Mesenchymal stem cell (in vitro differentiated cells and primary cell): ENCODE measurements around the gene ST8SIA6.

ENCODE experiments used
- DNase-seq: peaks from one replicate; pipeline ENCODE4 v3.0.0-alpha.2; 2013
- H2AFZ ChIP-seq: one replicate; pipeline ENCODE4 v1.6.1; 2013; ENCODE audit warnings: low read depth, mild to moderate bottlenecking, control low read depth, inconsistent platforms, low read length, moderate library complexity
- H2AK5ac ChIP-seq: 2 replicates; pipeline ENCODE4 v1.6.1; 2013; ENCODE audit warnings: low read length, moderate library complexity, mild to moderate bottlenecking, inconsistent platforms; ENCODE audit not compliant: severe bottlenecking
- H2BK120ac ChIP-seq: one replicate; pipeline ENCODE4 v1.6.1; 2013; ENCODE audit warnings: low read depth, mild to moderate bottlenecking, inconsistent platforms, low read length, moderate library complexity
- H2BK12ac ChIP-seq, 2 experiments: one replicate each; pipeline ENCODE4 v1.6.1; 2013; ENCODE audit warnings: inconsistent platforms in 2 of 2, low read length in 2 of 2, mild to moderate bottlenecking in 2 of 2, moderate library complexity in 2 of 2, control low read depth in 1 of 2
- H2BK15ac ChIP-seq: one replicate; pipeline ENCODE4 v1.6.1; 2013; ENCODE audit warnings: mild to moderate bottlenecking, low read depth, inconsistent platforms; ENCODE audit not compliant: poor library complexity, severe bottlenecking
- H2BK5ac ChIP-seq: 2 replicates; pipeline ENCODE4 v1.6.1; 2013; ENCODE audit warnings: low read depth, mild to moderate bottlenecking, low read length, control low read depth, inconsistent platforms; ENCODE audit not compliant: poor library complexity, severe bottlenecking
- H3K14ac ChIP-seq, 2 experiments: one replicate each; pipeline ENCODE4 v1.6.1; 2013; ENCODE audit warnings: inconsistent platforms in 2 of 2, low read length in 2 of 2, control low read depth in 1 of 2, mild to moderate bottlenecking in 1 of 2, moderate library complexity in 1 of 2
- H3K18ac ChIP-seq, 2 experiments: one replicate each; pipeline ENCODE4 v1.6.1; 2013; ENCODE audit warnings: inconsistent platforms in 2 of 2, low read length in 2 of 2, control low read depth in 1 of 2, low read depth in 1 of 2, mild to moderate bottlenecking in 1 of 2
- H3K23ac ChIP-seq, 2 experiments: one replicate each; pipeline ENCODE4 v1.6.1; 2013; ENCODE audit warnings: inconsistent platforms in 2 of 2, low read length in 2 of 2, mild to moderate bottlenecking in 2 of 2, moderate library complexity in 2 of 2, control low read depth in 1 of 2
- H3K27ac ChIP-seq: 2 replicates; pipeline ENCODE4 v1.5.1; 2013; ENCODE audit warnings: mild to moderate bottlenecking, moderate library complexity, low read length, control low read depth, inconsistent platforms; ENCODE audit not compliant: poor library complexity, severe bottlenecking
- H3K27me3 ChIP-seq, 2 experiments: 2 replicates each; pipeline versions ENCODE4 v1.6.1 to v1.7.0; 2013; ENCODE audit warnings: low read length in 2 of 2, mild to moderate bottlenecking in 2 of 2, moderate library complexity in 2 of 2, control low read depth in 1 of 2, inconsistent platforms in 1 of 2; ENCODE audit not compliant: control insufficient read depth in 1 of 2, insufficient read depth in 1 of 2
- H3K36me3 ChIP-seq, 2 experiments: 2 replicates each; pipeline versions ENCODE4 v1.6.1 to v1.7.0; 2013; ENCODE audit warnings: low read length in 2 of 2, control low read depth in 1 of 2, inconsistent platforms in 1 of 2, low read depth in 1 of 2, mild to moderate bottlenecking in 1 of 2; ENCODE audit not compliant: insufficient read depth in 2 of 2, control insufficient read depth in 1 of 2
- H3K4ac ChIP-seq, 2 experiments: one replicate each; pipeline ENCODE4 v1.6.1; 2013; ENCODE audit warnings: inconsistent platforms in 2 of 2, low read length in 2 of 2, mild to moderate bottlenecking in 2 of 2, moderate library complexity in 2 of 2, control low read depth in 1 of 2, low read depth in 1 of 2
- H3K4me1 ChIP-seq: 2 replicates; pipeline ENCODE4 v1.6.1; 2013; ENCODE audit warnings: low read depth, low read length, control low read depth; ENCODE audit not compliant: control insufficient read depth, insufficient read depth
- H3K4me2 ChIP-seq: 2 replicates; pipeline ENCODE4 v1.6.1; 2013; ENCODE audit warnings: low read length, mild to moderate bottlenecking, inconsistent platforms; ENCODE audit not compliant: poor library complexity, severe bottlenecking
- H3K4me3 ChIP-seq, 2 experiments: 2 replicates each; pipeline versions ENCODE4 v1.5.1 to v1.7.0; 2013; ENCODE audit warnings: low read length in 2 of 2, mild to moderate bottlenecking in 2 of 2, control low read depth in 1 of 2, low read depth in 1 of 2; ENCODE audit not compliant: insufficient read depth in 1 of 2
- H3K79me1 ChIP-seq: replicated peaks from 2 replicates; pipeline ENCODE4 v1.6.1; 2013; ENCODE audit warnings: mild to moderate bottlenecking, control low read depth, low read length, inconsistent platforms; ENCODE audit not compliant: poor library complexity, severe bottlenecking
- H3K9ac ChIP-seq: 2 replicates; pipeline ENCODE4 v1.7.0; 2013; ENCODE audit warnings: mild to moderate bottlenecking, low read length, moderate library complexity
- H3K9me3 ChIP-seq: 2 replicates; pipeline ENCODE4 v1.7.0; 2013; ENCODE audit warnings: mild to moderate bottlenecking, low read length; ENCODE audit not compliant: control insufficient read depth
- H4K8ac ChIP-seq: one replicate; pipeline ENCODE4 v1.6.1; 2013; ENCODE audit warnings: inconsistent platforms, mild to moderate bottlenecking, low read length, moderate library complexity
- H4K91ac ChIP-seq: one replicate; pipeline ENCODE4 v1.6.1; 2013; ENCODE audit warnings: mild to moderate bottlenecking, low read length, inconsistent platforms
- WGBS: methylation state at CpG from one replicate; pipeline ENCODE4 v1.1.7; 2013; ENCODE audit warnings: mixed read lengths; 5-methylcytosine and 5-hydroxymethylcytosine counted together

Gene ST8SIA6

DNA sequence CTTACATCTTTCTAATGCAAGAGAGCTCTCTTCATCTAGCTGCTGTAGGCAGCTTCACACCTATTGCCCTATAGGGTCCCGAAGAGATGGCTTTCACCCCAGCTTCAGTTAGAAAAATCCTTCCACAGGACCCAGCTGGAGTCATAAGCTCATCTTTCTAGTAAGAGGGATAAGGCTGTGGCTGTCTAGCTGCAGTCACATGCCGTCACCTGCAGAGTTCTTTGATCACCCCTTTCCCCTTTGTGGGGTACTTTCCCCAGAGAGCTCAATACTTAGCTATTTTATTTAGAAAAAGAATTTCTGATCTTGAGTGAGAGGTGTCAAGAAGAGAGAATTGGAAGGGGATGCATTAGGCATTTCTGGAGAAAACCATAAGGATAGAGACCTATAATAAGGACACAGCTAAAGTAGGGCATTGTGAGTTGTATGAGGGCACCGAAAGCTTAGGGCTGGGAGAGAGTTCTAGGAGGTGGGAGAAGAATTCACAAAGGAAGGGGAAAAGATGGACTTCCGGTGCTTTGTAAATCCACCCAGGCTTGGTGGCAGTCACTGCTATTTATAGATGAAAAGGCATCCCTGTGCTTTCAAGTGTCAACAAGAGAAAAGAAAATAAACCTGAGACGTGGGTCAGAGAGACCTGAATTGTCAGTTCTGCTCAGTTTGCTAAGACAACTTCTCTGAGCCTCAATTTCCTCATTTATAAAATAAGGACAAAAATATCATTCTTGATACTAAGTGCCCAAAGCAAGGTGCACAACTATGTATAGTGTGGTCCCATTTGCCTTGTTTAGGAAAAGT lies 11.1 kb upstream of the ST8SIA6 start:
- H2AFZ ChIP-seq: no peak overlapping the region
- no peak overlapping the region for H2BK120ac ChIP-seq
- WGBS: 75% methylated on average over 3 of the region's 5 CpGs

DNA sequence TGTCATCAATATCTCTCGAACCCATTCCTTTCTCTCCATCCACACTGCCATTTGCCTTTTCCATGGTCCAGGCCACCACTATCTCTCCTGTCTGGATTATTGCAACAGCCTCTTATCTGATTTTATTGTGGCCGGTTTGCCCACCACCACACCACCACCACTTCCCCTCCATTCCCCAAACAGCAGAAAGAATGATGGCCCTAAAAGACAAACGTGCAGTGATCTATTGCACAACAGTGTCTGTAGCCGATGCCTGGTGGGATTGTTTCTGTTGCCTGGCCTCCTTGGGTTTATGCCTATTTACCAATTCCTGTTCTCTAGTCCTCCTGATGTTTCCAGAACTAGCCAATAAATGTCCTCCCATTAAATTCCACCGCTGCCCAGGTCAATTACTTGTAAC lies 10.2 kb upstream of the ST8SIA6 start:
- Histone ChIP-seq H3K4me3 (no peak overlapping the region), H3K4me2 (no peak overlapping the region), H2BK15ac (no peak overlapping the region), H3K23ac (no peak overlapping the region), H3K36me3 (no peaks in the 10 kb centered on the region), H3K9me3 (no peaks in the 10 kb centered on the region), H3K27me3 (peaks cover 0 to 18% of the 10 kb centered on the region in 2 experiments), H2BK5ac (no peak overlapping the region), H3K27ac (no peak overlapping the region), H2AK5ac (no peak overlapping the region), H3K18ac (no peak overlapping the region), H3K79me1 (no peaks in the 10 kb centered on the region), H3K14ac (no peak overlapping the region), H4K8ac (no peak overlapping the region), H2BK120ac (no peak overlapping the region), H3K4me1 (no peaks in the 10 kb centered on the region), H3K9ac (no peak overlapping the region), H2AFZ (no peak overlapping the region), H3K4ac (no peak overlapping the region), H4K91ac (no peak overlapping the region), H2BK12ac (no peak overlapping the region)
- DNase-seq: no peak
- WGBS: 85% methylated on average over 5 of the region's 5 CpGs

More for the DNA sequence above, 11.1 kb upstream of the ST8SIA6 start:
- no peak overlapping the region for H3K14ac ChIP-seq
- no peak for DNase-seq
- no peak overlapping the region for H3K4ac ChIP-seq
- H4K8ac ChIP-seq: no peak overlapping the region
- H3K27me3 ChIP-seq: peaks cover 0 to 26% of the 10 kb centered on the region in 2 experiments
- no peak overlapping the region for H2BK12ac ChIP-seq
- no peak overlapping the region for H3K4me2 ChIP-seq
- H4K91ac ChIP-seq: no peak overlapping the region
- no peak overlapping the region for H3K4me3 ChIP-seq
- no peaks in the 10 kb centered on the region for H3K4me1 ChIP-seq
- no peaks in the 10 kb centered on the region for H3K79me1 ChIP-seq
- H3K36me3 ChIP-seq: no peaks in the 10 kb centered on the region
- H3K9me3 ChIP-seq: no peaks in the 10 kb centered on the region
- no peak overlapping the region for H3K9ac ChIP-seq
- no peak overlapping the region for H2AK5ac ChIP-seq
- no peak overlapping the region for H2BK5ac ChIP-seq
- H3K23ac ChIP-seq: no peak overlapping the region
- H3K18ac ChIP-seq: no peak overlapping the region
- H2BK15ac ChIP-seq: no peak overlapping the region
- no peak overlapping the region for H3K27ac ChIP-seq

DNA sequence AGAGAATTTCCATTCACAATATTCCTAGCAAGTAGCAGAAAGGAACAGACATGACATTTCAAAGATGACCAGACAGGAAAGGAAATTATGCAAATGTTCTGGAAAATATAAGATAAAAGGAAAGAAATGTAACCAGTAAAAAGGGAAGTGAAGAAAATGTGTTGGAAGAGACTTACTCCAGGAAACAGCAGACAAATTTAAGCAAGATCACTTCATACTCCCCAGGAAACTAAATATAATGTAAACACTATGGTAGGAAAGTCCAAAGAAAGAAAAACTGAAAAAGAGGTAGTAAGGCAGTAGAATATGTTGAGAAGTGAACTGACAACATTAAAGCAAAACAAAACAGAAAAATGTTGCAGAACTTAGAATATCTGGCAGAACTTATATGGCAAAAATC lies 6.4 kb upstream of the ST8SIA6 start:
- Histone ChIP-seq H3K9me3 (peaks cover 1% of the 10 kb centered on the region), H2BK12ac (no peak overlapping the region), H3K27me3 (peaks cover 0 to 24% of the 10 kb centered on the region in 2 experiments), H3K79me1 (no peaks in the 10 kb centered on the region), H3K36me3 (no peaks in the 10 kb centered on the region), H3K4ac (no peak overlapping the region), H3K9ac (no peak overlapping the region), H2AK5ac (no peak overlapping the region), H3K18ac (no peak overlapping the region), H3K4me1 (no peaks in the 10 kb centered on the region), H2BK15ac (no peak overlapping the region), H3K4me2 (no peak overlapping the region), H3K14ac (no peak overlapping the region), H2BK5ac (no peak overlapping the region), H2BK120ac (no peak overlapping the region), H4K91ac (no peak overlapping the region), H3K4me3 (no peak overlapping the region), H4K8ac (no peak overlapping the region), H3K23ac (no peak overlapping the region), H3K27ac (no peak overlapping the region), H2AFZ (no peak overlapping the region)
- DNase-seq: no peak

DNA sequence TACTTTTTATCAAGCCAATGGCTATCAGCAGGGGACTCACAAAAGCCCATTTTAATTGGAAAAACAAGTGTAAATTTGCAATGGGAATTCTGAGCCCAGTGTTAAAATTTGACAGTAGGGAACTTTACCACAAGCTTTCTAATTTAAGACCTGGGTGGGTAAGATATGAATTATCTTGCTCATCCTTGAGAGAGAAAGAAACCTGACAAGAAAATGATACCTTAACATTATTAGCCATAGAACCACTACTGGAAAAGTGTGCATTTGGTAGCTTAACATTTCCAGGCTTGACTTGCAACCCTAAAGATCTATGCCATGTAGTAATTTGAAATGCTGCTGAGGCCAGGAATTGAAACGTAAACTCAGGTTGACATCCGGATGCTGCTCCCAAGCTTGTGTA lies 2.7 kb upstream of the ST8SIA6 start:
- Histone ChIP-seq H2BK5ac (no peak overlapping the region), H3K4ac (no peak overlapping the region), H4K8ac (no peak overlapping the region), H3K23ac (no peak overlapping the region), H2BK120ac (no peak overlapping the region), H3K27me3 (peaks cover 7 to 40% of the 10 kb centered on the region in 2 experiments), H4K91ac (no peak overlapping the region), H3K14ac (no peak overlapping the region), H3K27ac (no peak overlapping the region), H3K18ac (no peak overlapping the region), H2BK12ac (no peak overlapping the region), H3K36me3 (no peaks in the 10 kb centered on the region), H3K9me3 (peaks cover 9% of the 10 kb centered on the region), H2AK5ac (no peak overlapping the region), H2BK15ac (no peak overlapping the region), H3K79me1 (no peaks in the 10 kb centered on the region), H3K4me1 (peaks cover 15% of the 10 kb centered on the region), H2AFZ (no peak overlapping the region), H3K9ac (no peak overlapping the region), H3K4me2 (no peak overlapping the region), H3K4me3 (no peak overlapping the region)
- 74% methylated on average over 2 of the region's 2 CpGs for WGBS
- DNase-seq: no peak
